Skeletal muscle tissue (tissue), 4 donors: ENCODE measurements around the gene NEMP2. TPM values are rescaled to one million over a fixed set of nuclear protein-coding genes. Genes with fewer than 3 reads are reported as not detected.

Experiments used
- H3K27ac ChIP-seq: one replicate; pipeline ENCODE4 v1.7.0; 2013; ENCODE audit warnings: mild to moderate bottlenecking, low read depth, low read length, inconsistent platforms
- H3K27me3 ChIP-seq, 3 donors: one replicate each; pipeline ENCODE4 v1.7.0; 2013; ENCODE audit warnings: low read length in 3 of 3; ENCODE audit not compliant: control insufficient read depth in 3 of 3, insufficient read depth in 3 of 3
- H3K36me3 ChIP-seq, 3 donors: one replicate each; pipeline ENCODE4 v1.7.0; 2013; ENCODE audit warnings: low read length in 3 of 3; ENCODE audit not compliant: control insufficient read depth in 3 of 3, insufficient read depth in 3 of 3
- H3K4me1 ChIP-seq, 3 donors: one replicate each; pipeline ENCODE4 v1.7.0; 2013; ENCODE audit warnings: low read length in 3 of 3, mild to moderate bottlenecking in 3 of 3; ENCODE audit not compliant: control insufficient read depth in 3 of 3, insufficient read depth in 3 of 3
- H3K4me3 ChIP-seq, 3 donors: one replicate each; pipeline ENCODE4 v1.7.0; 2013; ENCODE audit warnings: low read length in 3 of 3
- H3K9ac ChIP-seq, 3 donors: one replicate each; pipeline ENCODE4 v1.7.0; 2013; ENCODE audit warnings: low read length in 3 of 3, mild to moderate bottlenecking in 3 of 3, moderate library complexity in 2 of 3, low read depth in 1 of 3
- H3K9me3 ChIP-seq, 3 donors: one replicate each; pipeline ENCODE4 v1.7.0; 2013; ENCODE audit warnings: low read length in 3 of 3; ENCODE audit not compliant: control insufficient read depth in 3 of 3
- total RNA-seq: library from RNA; depleted of rRNA; stranded (reverse); fragments of >200 nt; gene quantifications from one replicate; pipeline ENCODE4 v1.2.3, GENCODE V29; 2014
- donor health status: Osteomylitis.

The NEMP2 gene, protein sequence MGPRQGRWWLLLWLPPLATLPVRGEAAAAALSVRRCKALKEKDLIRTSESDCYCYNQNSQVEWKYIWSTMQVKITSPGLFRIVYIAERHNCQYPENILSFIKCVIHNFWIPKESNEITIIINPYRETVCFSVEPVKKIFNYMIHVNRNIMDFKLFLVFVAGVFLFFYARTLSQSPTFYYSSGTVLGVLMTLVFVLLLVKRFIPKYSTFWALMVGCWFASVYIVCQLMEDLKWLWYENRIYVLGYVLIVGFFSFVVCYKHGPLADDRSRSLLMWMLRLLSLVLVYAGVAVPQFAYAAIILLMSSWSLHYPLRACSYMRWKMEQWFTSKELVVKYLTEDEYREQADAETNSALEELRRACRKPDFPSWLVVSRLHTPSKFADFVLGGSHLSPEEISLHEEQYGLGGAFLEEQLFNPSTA
- 7.8 TPM for total RNA-seq

- Histone ChIP-seq H3K27ac (peak within 1 kb of the TSS; percentile 87), H3K9me3 (peaks cover 0 to 8% (median 0%) of the 10 kb centered on the region in 3 donors)
Observed at GRCh38 chr2:190534310-190535120, at the start of gene NEMP2. Gene NEMP2 (minus strand): TSS chr2:190534722. CDS start chr2:190534655, 67 bp downstream.

GRCh38 chr2:190583507-190584337 is 49.2 kb upstream of the NEMP2 start:
- Histone ChIP-seq H3K27me3 (no peaks in the 10 kb centered on the region), H3K4me1 (peaks cover 0 to 2% (median 0%) of the 10 kb centered on the region in 3 donors), H3K9ac (no peak overlapping the region), H3K36me3 (no peaks in the 10 kb centered on the region), H3K27ac (no peak overlapping the region), H3K4me3 (no peak overlapping the region), H3K9me3 (no peaks in the 10 kb centered on the region)

More at GRCh38 chr2:190534310-190535120, at the start of gene NEMP2:
- H3K4me3 ChIP-seq, result peak within 1 kb of the TSS; percentile 69 to 84 (median 80)
- H3K27me3 ChIP-seq, result no peaks in the 10 kb centered on the region
- peaks cover 0 to 4% (median 0%) of the 10 kb centered on the region in 3 donors for H3K36me3 ChIP-seq
- peak within 1 kb of the TSS; percentile 81 to 89 (median 89) for H3K9ac ChIP-seq
- peaks cover 3 to 10% (median 6%) of the 10 kb centered on the region in 3 donors for H3K4me1 ChIP-seq

- Histone ChIP-seq H3K4me3 (no peak overlapping the region), H3K27me3 (no peaks in the 10 kb centered on the region), H3K27ac (no peak overlapping the region), H3K4me1 (peaks cover 0 to 6% (median 0%) of the 10 kb centered on the region in 3 donors), H3K9me3 (no peaks in the 10 kb centered on the region), H3K9ac (no peak overlapping the region), H3K36me3 (no peaks in the 10 kb centered on the region)
Observed at GRCh38 chr2:190582736-190583506, 48.4 kb upstream of the NEMP2 start.

DNA sequence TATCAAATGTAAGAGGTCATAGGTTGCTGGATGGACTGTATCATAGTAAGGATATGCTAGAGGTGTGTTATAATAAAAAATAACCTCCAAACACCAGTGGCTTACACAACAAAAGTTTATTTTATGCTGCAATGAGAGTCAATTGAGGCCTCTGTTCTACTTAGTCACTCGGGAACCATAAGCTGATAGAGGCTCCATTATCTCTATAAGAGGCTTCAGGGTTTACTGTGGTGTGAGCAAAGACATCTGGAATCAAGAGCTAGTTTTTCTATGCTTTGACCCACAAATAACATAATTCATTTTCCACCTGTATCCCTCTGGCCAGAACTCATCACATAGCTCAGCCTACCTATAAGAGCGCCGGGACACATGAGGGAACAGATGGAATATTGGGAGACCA is 47.5 kb upstream of the NEMP2 start:
- no peaks in the 10 kb centered on the region for H3K36me3 ChIP-seq
- H3K27ac ChIP-seq, result no peak overlapping the region
- no peaks in the 10 kb centered on the region for H3K27me3 ChIP-seq
- H3K9ac ChIP-seq, result no peak overlapping the region
- no peak overlapping the region for H3K4me3 ChIP-seq
- no peaks in the 10 kb centered on the region for H3K9me3 ChIP-seq
- H3K4me1 ChIP-seq, result peaks cover 0 to 6% (median 0%) of the 10 kb centered on the region in 3 donors

DNA sequence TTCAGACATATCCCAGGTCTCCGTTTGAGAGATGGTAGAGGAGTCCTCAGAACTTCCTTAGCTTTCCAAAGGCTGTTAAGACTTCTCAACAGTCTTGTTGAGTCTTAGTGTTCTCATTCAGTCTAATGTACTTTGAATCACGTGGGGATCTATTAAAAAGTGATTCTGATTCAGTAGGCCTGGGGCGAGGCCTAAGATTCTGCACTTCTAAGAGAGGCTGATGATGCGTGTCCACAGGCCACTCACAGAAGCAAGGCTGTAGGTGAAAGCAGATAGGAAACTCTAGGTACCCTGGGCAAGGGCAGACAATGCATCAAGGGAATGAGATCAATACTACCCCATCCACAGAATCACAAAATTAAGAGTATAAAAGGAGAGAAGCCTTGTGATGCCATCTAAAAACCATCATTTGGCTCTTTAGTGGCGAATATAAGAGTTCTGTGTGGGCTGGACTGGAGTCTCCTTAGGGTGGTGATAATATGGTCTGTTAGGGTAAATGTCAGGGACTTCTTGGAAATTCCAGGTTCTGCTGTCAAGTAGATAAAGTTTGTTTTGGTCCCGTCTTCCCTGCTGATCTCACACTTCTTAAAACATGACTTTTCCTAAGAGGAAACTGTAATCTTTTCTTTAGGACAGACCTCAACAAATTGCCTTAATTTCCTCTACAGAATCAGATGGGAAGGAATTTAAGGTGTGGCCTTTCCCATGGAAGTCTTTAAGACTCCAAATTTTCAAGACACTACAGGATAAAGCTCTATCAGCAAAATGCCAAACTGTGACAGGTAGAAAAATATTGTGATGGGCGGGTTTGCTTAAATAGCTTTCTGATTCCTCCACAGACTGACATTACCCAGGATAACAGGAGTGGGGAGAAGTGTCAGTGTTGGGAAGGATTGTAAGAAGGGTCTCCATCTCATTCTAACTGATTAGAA is 45.7 kb upstream of the NEMP2 start:
- no peaks in the 10 kb centered on the region for H3K9me3 ChIP-seq
- no peak overlapping the region for H3K9ac ChIP-seq
- H3K27ac ChIP-seq, result no peak overlapping the region
- no peak overlapping the region for H3K4me3 ChIP-seq
- H3K27me3 ChIP-seq, result no peaks in the 10 kb centered on the region
- H3K4me1 ChIP-seq, result peaks cover 0 to 6% (median 0%) of the 10 kb centered on the region in 3 donors
- no peaks in the 10 kb centered on the region for H3K36me3 ChIP-seq

DNA sequence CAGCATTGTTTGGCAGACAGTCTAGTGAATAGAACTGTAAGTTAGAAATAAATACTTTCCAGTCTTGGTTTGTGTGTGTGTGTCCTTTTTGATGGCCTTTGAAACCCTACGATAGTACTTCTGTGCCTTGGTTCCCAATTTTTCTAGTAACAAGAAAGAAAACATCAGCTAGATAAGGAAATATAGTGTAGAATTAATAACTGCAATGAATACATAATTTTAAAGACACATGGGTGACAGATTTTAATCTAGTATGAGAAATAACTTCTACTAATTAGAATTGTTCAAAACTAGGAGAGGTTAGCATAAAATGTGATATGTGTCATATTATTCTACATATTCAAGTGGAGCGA is 44.5 kb upstream of the NEMP2 start:
- no peak overlapping the region for H3K4me3 ChIP-seq
- peaks cover 0 to 6% (median 0%) of the 10 kb centered on the region in 3 donors for H3K4me1 ChIP-seq
- no peaks in the 10 kb centered on the region for H3K27me3 ChIP-seq
- H3K36me3 ChIP-seq, result no peaks in the 10 kb centered on the region
- no peak overlapping the region for H3K27ac ChIP-seq
- H3K9ac ChIP-seq, result no peak overlapping the region
- H3K9me3 ChIP-seq, result no peaks in the 10 kb centered on the region

DNA sequence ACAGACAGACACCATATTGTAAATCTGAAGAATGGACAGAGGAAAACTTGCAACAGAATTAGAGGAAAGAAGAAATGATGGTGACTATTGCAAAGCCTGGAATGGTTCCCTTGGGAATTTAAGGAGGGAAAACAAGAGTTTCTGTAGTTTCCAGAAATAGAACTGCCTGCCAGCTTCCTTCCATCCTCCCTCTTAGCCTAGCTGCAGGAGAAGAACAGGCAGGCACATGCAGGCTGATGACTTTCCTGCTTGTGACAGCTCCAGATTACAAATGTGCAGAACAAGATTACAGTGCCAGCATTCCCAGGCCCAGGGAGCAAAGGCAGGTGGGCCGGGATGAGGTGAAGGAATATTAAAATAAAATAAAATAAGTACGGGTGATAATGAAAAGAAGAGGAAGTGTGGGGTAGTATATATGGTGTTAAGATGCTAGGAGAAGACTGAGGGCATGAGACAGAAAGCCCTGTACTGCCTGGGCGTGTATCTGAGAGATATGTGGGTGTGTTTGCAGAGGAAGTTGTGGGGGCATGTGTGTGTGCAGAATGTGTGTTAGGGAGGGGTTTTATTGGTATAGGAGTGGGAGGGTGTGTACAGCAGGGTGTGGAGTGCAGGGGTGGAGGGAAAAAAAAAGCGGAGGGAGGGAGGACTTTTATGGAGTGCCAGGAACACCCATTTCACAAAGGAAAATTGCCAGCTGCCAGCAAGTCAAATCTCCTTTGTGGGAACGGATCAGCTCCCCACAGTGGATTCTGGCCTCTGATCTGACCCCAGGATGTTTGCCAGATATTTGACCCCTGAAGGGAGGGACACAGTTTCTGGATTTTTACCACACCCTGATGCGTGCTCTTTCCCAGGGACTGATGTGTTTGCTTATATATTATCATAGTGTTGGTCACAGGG is 43.9 kb upstream of the NEMP2 start:
- H3K9ac ChIP-seq, result no peak overlapping the region
- H3K9me3 ChIP-seq, result no peaks in the 10 kb centered on the region
- H3K36me3 ChIP-seq, result no peaks in the 10 kb centered on the region
- H3K4me3 ChIP-seq, result no peak overlapping the region
- H3K27ac ChIP-seq, result peak overlapping the region; percentile 16
- H3K27me3 ChIP-seq, result no peaks in the 10 kb centered on the region
- H3K4me1 ChIP-seq, result peaks cover 0 to 6% (median 0%) of the 10 kb centered on the region in 3 donors

GRCh38 chr2:190576573-190576972 is 42.1 kb upstream of the NEMP2 start:
- no peak overlapping the region for H3K27ac ChIP-seq

More at GRCh38 chr2:190576573-190576972, 42.1 kb upstream of the NEMP2 start:
- no peak overlapping the region for H3K4me3 ChIP-seq
- no peak overlapping the region for H3K9ac ChIP-seq
- no peaks in the 10 kb centered on the region for H3K9me3 ChIP-seq
- no peaks in the 10 kb centered on the region for H3K27me3 ChIP-seq
- no peaks in the 10 kb centered on the region for H3K36me3 ChIP-seq
- H3K4me1 ChIP-seq, result peaks cover 0 to 6% (median 0%) of the 10 kb centered on the region in 3 donors
